ENCODE measurements around the gene OSTC.

Gene OSTC

DNA sequence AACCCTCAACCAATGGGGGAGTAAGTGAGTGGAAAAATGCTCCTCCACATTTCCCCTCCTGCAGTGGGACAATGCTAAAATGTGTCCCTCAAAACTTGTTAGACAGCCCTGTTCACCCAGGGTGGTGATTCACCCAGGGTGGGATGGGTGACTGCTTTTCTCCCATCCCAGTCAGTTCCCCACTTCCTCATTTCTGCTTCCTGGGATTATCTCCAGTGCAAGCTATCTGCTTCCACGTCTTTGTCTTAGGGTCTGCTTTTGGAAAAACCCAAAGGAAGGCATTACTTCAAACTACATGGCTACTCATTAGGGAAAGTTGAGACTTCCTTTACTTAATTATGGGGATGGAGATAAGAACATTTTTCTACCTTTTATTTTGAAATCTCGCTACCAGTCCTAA is 67.0 kb downstream of the OSTC start:
- no peak for DNase-seq

Data from inflammatory macrophage treated with lipopolysaccharide for 1 hour (primary cell).